ENCODE data around the gene RUNX1.

RUNX1 gene

GRCh38 chr21:34819357-34819999 is 229.6 kb downstream of the RUNX1 start:
- H3K4me3 ChIP-seq (ENCODE audit: low read depth, low read length) = no peak overlapping the region
- DNase-seq (ENCODE audit: low read depth) = no peak
- TF ChIP-seq MAX (IDR thresholded peaks at IDR 0.05; ENCODE audit: low read depth, low read length) = no peak
- no peak for TF ChIP-seq POLR2A (IDR thresholded peaks at IDR 0.05; ENCODE audit: extremely low read depth, insufficient read length)
- TF ChIP-seq MYC (IDR thresholded peaks at IDR 0.05; ENCODE audit: low read depth, low read length) = no peak
- TF ChIP-seq, protein P1, sequence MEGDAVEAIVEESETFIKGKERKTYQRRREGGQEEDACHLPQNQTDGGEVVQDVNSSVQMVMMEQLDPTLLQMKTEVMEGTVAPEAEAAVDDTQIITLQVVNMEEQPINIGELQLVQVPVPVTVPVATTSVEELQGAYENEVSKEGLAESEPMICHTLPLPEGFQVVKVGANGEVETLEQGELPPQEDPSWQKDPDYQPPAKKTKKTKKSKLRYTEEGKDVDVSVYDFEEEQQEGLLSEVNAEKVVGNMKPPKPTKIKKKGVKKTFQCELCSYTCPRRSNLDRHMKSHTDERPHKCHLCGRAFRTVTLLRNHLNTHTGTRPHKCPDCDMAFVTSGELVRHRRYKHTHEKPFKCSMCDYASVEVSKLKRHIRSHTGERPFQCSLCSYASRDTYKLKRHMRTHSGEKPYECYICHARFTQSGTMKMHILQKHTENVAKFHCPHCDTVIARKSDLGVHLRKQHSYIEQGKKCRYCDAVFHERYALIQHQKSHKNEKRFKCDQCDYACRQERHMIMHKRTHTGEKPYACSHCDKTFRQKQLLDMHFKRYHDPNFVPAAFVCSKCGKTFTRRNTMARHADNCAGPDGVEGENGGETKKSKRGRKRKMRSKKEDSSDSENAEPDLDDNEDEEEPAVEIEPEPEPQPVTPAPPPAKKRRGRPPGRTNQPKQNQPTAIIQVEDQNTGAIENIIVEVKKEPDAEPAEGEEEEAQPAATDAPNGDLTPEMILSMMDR (IDR thresholded peaks at IDR 0.05; ENCODE audit: low read depth, low read length) = no peak

DNA sequence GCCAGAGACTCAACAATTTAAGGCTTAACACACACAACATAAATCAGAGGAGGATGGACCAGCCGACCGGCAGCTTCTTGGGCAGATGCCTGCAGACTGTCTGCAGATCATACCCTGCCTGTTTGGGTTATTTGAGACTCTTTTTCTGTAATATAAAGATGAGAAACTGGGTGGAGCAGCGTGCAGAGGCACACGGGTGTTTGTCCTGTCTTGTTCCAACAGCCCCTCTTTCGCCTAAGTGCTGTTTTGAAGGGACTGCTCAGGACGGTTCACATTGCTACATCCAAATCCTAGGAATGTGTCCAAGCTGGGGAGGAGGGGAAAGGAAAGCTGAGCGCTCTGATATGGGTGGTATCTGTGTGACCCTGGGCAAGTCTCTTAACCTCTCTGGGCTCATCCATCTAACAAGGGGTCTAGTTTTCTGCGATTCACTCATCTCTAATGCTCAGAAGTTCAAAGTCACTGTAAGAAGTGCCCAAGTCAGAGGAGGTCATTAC is 230.4 kb downstream of the RUNX1 start:
- TF ChIP-seq MAX (IDR thresholded peaks at IDR 0.05; ENCODE audit: low read depth, low read length) = no peak
- TF ChIP-seq MYC (IDR thresholded peaks at IDR 0.05; ENCODE audit: low read depth, low read length) = no peak
- TF ChIP-seq POLR2A (IDR thresholded peaks at IDR 0.05; ENCODE audit: extremely low read depth, insufficient read length) = no peak
- DNase-seq (ENCODE audit: low read depth) = no peak
- no peak overlapping the region for H3K4me3 ChIP-seq (ENCODE audit: low read depth, low read length)

GRCh38 chr21:34817821-34818661 is 231.1 kb downstream of the RUNX1 start:
- no peak for DNase-seq (ENCODE audit: low read depth)
- TF ChIP-seq, protein P1 (IDR thresholded peaks at IDR 0.05; ENCODE audit: low read depth, low read length) = no peak
- TF ChIP-seq MYC (IDR thresholded peaks at IDR 0.05; ENCODE audit: low read depth, low read length) = no peak
- TF ChIP-seq POLR2A (IDR thresholded peaks at IDR 0.05; ENCODE audit: extremely low read depth, insufficient read length) = no peak
- no peak for TF ChIP-seq MAX (IDR thresholded peaks at IDR 0.05; ENCODE audit: low read depth, low read length)
- no peak overlapping the region for H3K4me3 ChIP-seq (ENCODE audit: low read depth, low read length)

DNA sequence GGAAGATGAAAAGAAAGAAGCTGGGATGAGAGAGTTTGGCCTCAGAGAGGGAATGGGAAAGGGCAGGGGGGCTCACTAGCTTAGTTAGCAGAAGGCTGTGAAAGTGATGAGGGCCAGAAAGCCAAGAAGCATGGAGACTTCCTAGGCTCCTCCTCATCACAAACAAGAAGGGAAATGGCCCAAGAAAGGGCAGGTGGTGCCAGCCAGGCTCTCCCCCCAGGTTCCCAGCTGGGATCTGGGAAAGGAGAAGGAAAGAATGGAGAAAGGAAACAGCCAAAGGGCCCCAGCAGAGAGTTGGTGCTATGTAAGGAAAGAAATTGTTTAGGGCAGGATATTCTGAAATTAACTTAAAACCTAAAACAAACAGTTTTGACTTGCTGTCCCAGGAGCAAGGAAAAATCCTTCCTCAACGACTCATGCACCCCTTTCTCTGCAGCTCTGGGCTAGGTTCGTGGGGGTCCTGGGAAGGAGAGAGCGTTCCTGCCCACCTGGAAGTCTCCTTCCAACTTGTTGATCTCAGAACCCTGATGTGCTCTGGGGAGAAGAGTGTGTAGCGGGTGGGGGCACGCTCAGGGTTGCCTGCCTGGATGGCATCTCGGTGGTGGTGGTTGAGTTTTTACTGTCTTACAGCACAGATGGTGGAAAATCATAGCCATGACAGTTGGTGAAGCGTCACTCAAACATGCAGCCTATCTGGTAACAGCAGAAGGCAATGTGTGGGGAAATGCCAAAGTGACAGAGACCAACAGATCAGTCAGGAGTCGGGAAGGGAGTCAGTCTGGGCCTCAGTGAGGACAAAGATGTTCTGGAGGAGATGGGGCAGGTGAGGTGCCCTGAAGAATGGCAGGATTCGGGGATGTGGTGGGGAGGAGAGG is 233.0 kb downstream of the RUNX1 start:
- TF ChIP-seq, protein P1 (IDR thresholded peaks at IDR 0.05; ENCODE audit: low read depth, low read length) = no peak
- TF ChIP-seq POLR2A (IDR thresholded peaks at IDR 0.05; ENCODE audit: extremely low read depth, insufficient read length) (no peak), MAX (IDR thresholded peaks at IDR 0.05; ENCODE audit: low read depth, low read length) (no peak), MYC (IDR thresholded peaks at IDR 0.05; ENCODE audit: low read depth, low read length) (no peak)
- H3K4me3 ChIP-seq (ENCODE audit: low read depth, low read length) = no peak overlapping the region
- DNase-seq (ENCODE audit: low read depth) = no peak

DNA sequence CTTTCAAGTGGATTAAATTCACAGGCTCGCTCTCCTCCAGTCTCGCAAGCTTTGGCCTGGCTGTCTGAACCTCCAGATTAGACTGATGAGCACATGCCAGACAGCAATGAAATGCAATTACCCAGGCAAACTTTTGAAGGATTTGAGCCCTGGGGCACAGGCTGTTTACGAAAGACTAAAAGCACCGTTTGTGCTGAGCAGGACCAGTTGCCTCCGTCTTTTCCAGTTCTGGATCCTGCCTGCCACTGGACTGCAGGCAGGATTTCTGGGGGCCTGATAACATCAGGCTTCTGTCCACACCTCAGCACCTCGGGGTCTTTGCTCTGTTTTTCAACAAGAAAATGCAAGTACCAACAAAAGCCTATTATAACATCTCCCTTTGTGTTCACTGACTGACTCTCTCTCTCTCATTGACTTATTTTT is 234.6 kb downstream of the RUNX1 start:
- H3K4me3 ChIP-seq (ENCODE audit: low read depth, low read length) = no peak overlapping the region
- TF ChIP-seq POLR2A (IDR thresholded peaks at IDR 0.05; ENCODE audit: extremely low read depth, insufficient read length) = no peak
- no peak for TF ChIP-seq MAX (IDR thresholded peaks at IDR 0.05; ENCODE audit: low read depth, low read length)
- TF ChIP-seq, protein P1 (IDR thresholded peaks at IDR 0.05; ENCODE audit: low read depth, low read length) = no peak
- no peak for TF ChIP-seq MYC (IDR thresholded peaks at IDR 0.05; ENCODE audit: low read depth, low read length)
- no peak for DNase-seq (ENCODE audit: low read depth)
